ENCODE measurements around the gene ABHD12. TPM values are rescaled to one million over a fixed set of nuclear protein-coding genes. Genes with fewer than 3 reads are reported as not detected.
"Not testable (repeated sequence)": the region's sequence is repeated elsewhere in the genome, so short reads cannot be mapped to it uniquely, and the experiment has no call there.

ABHD12 gene
- total RNA-seq, 3 donors from 2014 or later (not counting 1 experiment from before 2014, with no cell fraction given), result 28.5 to 34.6 (median 34.5) TPM

- Mint-ChIP-seq H3K4me3 (no peak overlapping the region), H3K27me3 (ENCODE audit: low read depth in 2 of 2) (no peaks in the 10 kb centered on the region), H3K9me3 (peaks cover 3 to 7% of the 10 kb centered on the region in 2 donors), H3K36me3 (peaks cover 8% of the 10 kb centered on the region), H3K27ac (no peak overlapping the region), H3K4me1 (peaks cover 6 to 7% of the 10 kb centered on the region in 2 donors)
- H3K4me3 ChIP-seq (ENCODE audit: low read length), result no peak overlapping the region
- ATAC-seq (no peak), DNase-seq (no peak)
- WGBS (ENCODE audit: insufficient coverage), result 97% methylated on average over 7 of the region's 7 CpGs
- no peaks in the 10 kb centered on the region for H3K36me3 ChIP-seq (ENCODE audit: control insufficient read depth, insufficient read depth, low read length)
- no peak overlapping the region for H3K27ac ChIP-seq (ENCODE audit: low read length)
- H3K27me3 ChIP-seq (ENCODE audit: control insufficient read depth, insufficient read depth, low read length), result no peaks in the 10 kb centered on the region
- intact Hi-C loops (cut with micrococcal nuclease), result no loop called here
- no peak for TF ChIP-seq CTCF (IDR thresholded peaks at IDR 0.05)
- peaks cover 18% of the 10 kb centered on the region for H3K9me3 ChIP-seq (ENCODE audit: control insufficient read depth, insufficient read depth, low read length)
- H3K4me1 ChIP-seq (ENCODE audit: control insufficient read depth, insufficient read depth, low read length), result no peaks in the 10 kb centered on the region
Measured at GRCh38 chr20:25402583-25402982, 11.9 kb upstream of the ABHD12 start.

GRCh38 chr20:25400291-25400732, 9.7 kb upstream of the ABHD12 start:
- H3K4me1 ChIP-seq (ENCODE audit: control insufficient read depth, insufficient read depth, low read length); H3K4me1 Mint-ChIP-seq; ATAC-seq; H3K9me3 Mint-ChIP-seq; H3K27ac ChIP-seq (ENCODE audit: low read length); H3K36me3 ChIP-seq (ENCODE audit: control insufficient read depth, insufficient read depth, low read length); H3K4me3 Mint-ChIP-seq; H3K36me3 Mint-ChIP-seq; H3K4me3 ChIP-seq (ENCODE audit: low read length); H3K27me3 Mint-ChIP-seq (ENCODE audit: low read depth in 2 of 2); DNase-seq; H3K27me3 ChIP-seq (ENCODE audit: control insufficient read depth, insufficient read depth, low read length); H3K27ac Mint-ChIP-seq; intact Hi-C loops (cut with micrococcal nuclease): not testable (repeated sequence)
- WGBS (ENCODE audit: insufficient coverage), result 86% methylated on average over 11 of the region's 11 CpGs
- H3K9me3 ChIP-seq (ENCODE audit: control insufficient read depth, insufficient read depth, low read length), result peaks cover 18% of the 10 kb centered on the region

- Mint-ChIP-seq H3K9me3 (peaks cover 3 to 7% of the 10 kb centered on the region in 2 donors), H3K36me3 (peaks cover 8% of the 10 kb centered on the region), H3K27ac (no peak overlapping the region), H3K4me3 (no peak overlapping the region), H3K4me1 (no peaks in the 10 kb centered on the region), H3K27me3 (ENCODE audit: low read depth in 2 of 2) (peaks cover 0 to 4% of the 10 kb centered on the region in 2 donors)
- Histone ChIP-seq H3K27me3 (ENCODE audit: control insufficient read depth, insufficient read depth, low read length) (no peaks in the 10 kb centered on the region), H3K4me1 (ENCODE audit: control insufficient read depth, insufficient read depth, low read length) (no peaks in the 10 kb centered on the region), H3K27ac (ENCODE audit: low read length) (no peak overlapping the region), H3K36me3 (ENCODE audit: control insufficient read depth, insufficient read depth, low read length) (no peaks in the 10 kb centered on the region), H3K4me3 (ENCODE audit: low read length) (no peak overlapping the region), H3K9me3 (ENCODE audit: control insufficient read depth, insufficient read depth, low read length) (peaks cover 18% of the 10 kb centered on the region)
- peak in 1 of 2 donors; percentile 72 for DNase-seq
- 32% methylated on average over 5 of the region's 5 CpGs for WGBS (ENCODE audit: insufficient coverage)
- TF ChIP-seq CTCF (IDR thresholded peaks at IDR 0.05), result peak; percentile 68
- intact Hi-C loops (cut with micrococcal nuclease), result loop anchor here (1.0 to 5.0 kb wide), 4 partner anchors 87 to 404 kb away; partner anchors contain the start of gene PYGB
- peak; percentile 70 to 81 (median 79) for ATAC-seq
Measured at GRCh38 chr20:25399037-25399430, 8.4 kb upstream of the ABHD12 start.

- no peaks in the 10 kb centered on the region for H3K27me3 ChIP-seq (ENCODE audit: control insufficient read depth, insufficient read depth, low read length)
- H3K4me3 ChIP-seq (ENCODE audit: low read length), result no peak overlapping the region
- Mint-ChIP-seq H3K4me3 (no peak overlapping the region), H3K9me3 (peaks cover 3 to 7% of the 10 kb centered on the region in 2 donors), H3K27me3 (ENCODE audit: low read depth in 2 of 2) (peaks cover 0 to 4% of the 10 kb centered on the region in 2 donors), H3K4me1 (no peaks in the 10 kb centered on the region), H3K27ac (no peak overlapping the region), H3K36me3 (peaks cover 6% of the 10 kb centered on the region)
- DNase-seq (no peak), ATAC-seq (no peak)
- 75% methylated on average over 3 of the region's 4 CpGs for WGBS (ENCODE audit: insufficient coverage)
- H3K36me3 ChIP-seq (ENCODE audit: control insufficient read depth, insufficient read depth, low read length), result no peaks in the 10 kb centered on the region
- intact Hi-C loops (cut with micrococcal nuclease), result loop anchor here (1.0 to 5.0 kb wide), 4 partner anchors 86 to 403 kb away; partner anchors contain the start of gene PYGB
- TF ChIP-seq CTCF (IDR thresholded peaks at IDR 0.05), result no peak
- H3K9me3 ChIP-seq (ENCODE audit: control insufficient read depth, insufficient read depth, low read length), result peaks cover 16% of the 10 kb centered on the region
- H3K27ac ChIP-seq (ENCODE audit: low read length), result no peak overlapping the region
- no peaks in the 10 kb centered on the region for H3K4me1 ChIP-seq (ENCODE audit: control insufficient read depth, insufficient read depth, low read length)
Measured at GRCh38 chr20:25398376-25399036, 7.9 kb upstream of the ABHD12 start.

Data from natural killer cell (primary cell).